Superior temporal gyrus (tissue), 1 donor: ENCODE measurements around the gene LUC7L2.
A peak's percentile ranks its signal among the peaks of the same experiment; 100 is the strongest.
"Not testable (repeated sequence)": the region's sequence is repeated elsewhere in the genome, so short reads cannot be mapped to it uniquely, and the experiment has no call there.

Source experiments
- DNase-seq: peaks from one replicate; pipeline ENCODE4 v3.0.0-alpha.2; 2016; ENCODE audit errors: extremely low spot score

LUC7L2 gene, protein sequence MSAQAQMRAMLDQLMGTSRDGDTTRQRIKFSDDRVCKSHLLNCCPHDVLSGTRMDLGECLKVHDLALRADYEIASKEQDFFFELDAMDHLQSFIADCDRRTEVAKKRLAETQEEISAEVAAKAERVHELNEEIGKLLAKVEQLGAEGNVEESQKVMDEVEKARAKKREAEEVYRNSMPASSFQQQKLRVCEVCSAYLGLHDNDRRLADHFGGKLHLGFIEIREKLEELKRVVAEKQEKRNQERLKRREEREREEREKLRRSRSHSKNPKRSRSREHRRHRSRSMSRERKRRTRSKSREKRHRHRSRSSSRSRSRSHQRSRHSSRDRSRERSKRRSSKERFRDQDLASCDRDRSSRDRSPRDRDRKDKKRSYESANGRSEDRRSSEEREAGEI

DNA sequence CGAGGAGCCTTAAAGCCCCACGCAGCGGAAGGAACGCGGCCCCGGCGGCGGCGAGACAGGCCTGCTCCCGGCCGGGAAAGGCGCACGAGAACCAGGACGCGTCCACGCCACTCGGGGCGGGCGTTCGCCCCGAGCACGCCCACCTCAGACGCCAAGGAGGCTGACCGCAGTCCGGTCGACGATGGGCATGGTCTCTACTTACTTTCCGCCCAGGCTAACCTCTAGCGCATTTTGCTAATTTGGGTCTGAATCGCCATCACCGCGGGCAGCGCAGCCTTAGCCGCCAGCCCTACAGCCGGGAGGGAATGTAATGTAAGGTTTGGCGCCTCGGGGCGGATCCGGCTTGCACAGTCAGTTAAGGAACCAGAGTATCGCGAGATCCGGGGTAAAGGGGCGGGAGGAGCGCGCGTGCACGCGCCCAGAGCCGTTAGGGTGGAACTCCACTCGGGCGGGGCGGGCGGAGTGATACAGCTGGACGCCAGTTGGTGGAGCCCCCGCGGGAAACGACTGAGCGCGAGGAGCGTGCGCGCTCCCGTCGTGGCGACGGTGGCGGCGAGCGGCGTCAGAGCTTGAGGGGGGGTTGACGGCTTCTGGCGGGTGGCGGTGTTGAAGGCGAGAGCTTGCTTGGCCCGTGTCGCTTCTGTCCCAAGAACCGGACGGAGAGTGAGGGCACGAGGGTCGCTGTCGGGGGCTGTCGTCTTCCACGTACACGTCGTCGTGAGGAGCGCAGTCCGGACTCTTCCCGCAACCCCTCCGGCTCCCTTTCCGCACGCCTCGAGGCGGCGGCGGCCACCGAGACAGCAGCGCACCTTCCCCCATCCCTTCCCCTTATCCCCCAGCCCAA is at the start of gene LUC7L2:
TSS of gene LUC7L2 (plus strand) at position 529 of the 844 bp plus-strand sequence. CDS start 368 bp downstream, outside the sequence.
- peak; percentile 98 for DNase-seq

DNA sequence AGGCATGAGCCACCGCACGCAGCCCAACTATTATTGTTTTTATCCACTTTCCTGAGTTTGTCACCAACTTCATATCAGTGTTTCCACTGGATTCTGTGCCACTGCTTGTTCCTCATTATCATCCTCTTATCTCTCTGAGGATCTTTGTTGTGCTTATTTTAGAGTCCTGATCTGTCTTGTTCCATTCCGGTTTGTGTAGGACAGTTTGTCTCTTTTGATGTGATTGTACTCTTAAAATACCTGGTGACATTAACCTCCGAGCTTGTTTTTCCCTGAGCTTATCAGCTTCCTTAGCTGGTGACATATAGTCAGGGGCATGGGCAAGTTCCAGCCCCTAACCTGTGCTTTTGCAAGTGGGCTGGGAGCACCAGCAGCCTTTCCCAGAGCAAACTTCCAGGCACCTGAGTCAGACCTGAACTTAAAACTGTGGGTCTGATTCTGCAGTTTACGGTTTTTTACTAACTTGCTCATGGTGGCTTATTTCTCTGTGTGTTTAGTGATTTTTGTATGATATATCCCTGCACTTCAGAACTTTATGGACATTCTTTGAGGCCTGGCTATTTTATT is 41.7 kb upstream of the LUC7L2 start:
- no peak for DNase-seq

DNA sequence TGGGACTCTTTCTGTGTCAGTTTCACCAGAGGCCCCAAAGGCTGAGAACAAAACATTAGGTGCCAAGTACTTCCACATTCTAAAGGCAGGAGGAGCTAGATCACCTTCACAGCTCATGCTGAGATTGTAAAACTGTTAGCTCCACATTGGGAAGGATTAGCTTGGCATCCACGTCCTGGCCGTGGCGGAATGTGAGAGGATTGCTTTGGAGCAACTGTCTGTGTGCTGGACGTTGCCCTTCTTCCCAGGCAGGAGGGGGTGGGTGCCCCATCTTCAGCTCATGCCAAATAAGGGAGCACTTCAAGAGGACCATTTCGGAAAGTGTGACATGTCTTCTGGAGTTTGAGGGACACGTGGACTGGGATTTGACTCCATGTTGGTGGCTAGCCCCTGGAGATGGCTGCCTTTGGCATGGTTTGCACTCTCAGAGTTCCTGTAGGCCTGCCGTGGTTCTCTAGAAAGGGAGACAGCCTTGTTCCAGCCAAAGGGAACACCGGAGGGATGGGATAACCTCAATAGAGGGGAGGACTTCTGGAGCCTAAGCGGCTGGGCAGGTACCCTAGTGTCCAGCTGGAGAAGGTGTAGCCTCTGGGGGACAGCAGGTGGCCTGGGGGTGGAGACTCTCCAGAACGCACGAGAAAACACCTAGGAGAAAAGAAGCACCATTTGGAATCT is 38.5 kb upstream of the LUC7L2 start:
- no peak for DNase-seq

DNA sequence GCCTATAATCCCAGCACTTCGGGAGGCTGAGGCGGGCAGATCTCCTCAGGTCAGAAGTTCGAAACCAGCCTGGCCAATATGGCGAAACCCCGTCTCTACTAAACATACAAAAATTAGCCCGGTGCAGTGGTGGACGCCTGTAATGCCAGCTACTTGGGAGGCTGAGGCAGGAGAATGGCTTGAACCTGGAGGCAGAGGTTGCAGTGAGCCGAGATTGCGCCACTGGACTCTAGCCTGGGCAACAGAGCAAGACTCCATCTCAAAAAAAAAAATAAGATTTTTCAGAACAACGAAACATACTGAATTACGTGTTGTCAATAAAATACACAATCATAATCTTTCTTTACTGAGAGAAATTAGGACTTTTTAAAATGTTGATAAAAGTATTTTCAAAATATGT is 35.0 kb upstream of the LUC7L2 start:
- not testable (repeated sequence) for DNase-seq

DNA sequence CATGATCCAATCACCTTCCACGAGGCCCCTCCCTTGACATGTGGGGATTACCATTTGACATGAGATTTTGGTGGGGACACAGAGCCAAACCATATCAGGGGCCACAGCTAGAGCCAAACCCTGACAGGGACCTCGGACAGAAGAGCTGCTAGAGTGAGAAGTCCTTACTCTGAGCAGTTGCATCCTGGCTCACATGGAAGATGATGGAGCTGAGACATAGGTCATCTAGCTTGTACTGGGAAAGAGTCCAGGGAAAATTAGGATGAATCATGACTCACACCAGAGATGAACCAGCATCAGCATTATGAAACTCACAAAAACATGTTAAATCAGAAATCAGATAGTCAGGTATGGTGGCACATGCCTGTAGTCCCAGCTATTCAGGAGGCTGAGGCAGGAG is 31.3 kb upstream of the LUC7L2 start:
- no peak for DNase-seq

DNA sequence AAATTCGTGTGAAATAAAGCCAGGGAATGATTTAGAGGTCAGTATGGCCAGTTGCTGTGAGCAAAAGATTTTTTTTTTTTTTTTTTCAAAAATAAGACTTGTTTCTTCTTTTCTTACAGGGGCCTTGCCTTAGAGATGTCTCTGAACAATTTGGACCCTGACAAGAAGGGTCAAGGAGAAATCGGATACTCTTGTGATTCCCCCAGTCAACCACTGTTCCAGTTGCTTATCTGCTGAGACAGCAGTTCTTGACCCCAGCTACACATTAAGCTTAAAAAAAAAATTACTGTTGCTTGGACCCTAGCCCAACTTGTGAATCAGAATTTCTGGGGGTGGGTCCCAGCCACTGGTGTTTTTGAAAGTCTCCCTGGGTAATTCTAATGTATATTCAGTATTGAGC is 30.6 kb upstream of the LUC7L2 start:
- DNase-seq = no peak

DNA sequence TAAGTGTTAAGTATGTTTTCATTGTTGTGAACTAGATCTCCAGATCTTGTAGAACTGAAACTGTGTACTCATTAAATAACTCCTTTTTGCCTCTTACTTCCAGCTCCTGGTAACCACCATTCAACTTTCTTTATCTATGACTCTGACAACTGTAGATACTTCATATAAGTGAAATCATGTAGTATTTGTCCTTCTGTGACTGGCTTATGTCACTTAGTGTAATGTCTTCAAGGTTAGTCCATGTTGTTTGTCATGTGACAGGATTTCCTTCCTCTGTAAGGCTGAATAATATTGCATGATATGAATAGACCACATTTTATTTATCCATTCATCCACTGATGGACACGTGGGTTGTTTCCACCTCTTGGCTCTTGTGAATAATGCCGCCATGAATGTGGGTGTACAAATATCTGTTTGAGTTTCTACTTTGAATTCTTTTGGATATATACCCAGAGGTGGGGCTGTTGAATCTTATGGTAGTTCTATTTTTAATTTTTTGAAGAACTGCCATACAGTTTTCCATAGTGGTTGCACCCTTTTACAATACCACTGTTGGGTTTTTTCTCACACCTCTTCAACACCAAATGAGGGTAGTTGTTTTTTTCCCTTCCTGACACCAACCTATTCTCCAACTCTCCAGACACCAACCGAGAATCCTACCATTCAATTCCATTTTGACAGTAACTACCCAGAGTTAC is 29.2 kb upstream of the LUC7L2 start:
- no peak for DNase-seq

DNA sequence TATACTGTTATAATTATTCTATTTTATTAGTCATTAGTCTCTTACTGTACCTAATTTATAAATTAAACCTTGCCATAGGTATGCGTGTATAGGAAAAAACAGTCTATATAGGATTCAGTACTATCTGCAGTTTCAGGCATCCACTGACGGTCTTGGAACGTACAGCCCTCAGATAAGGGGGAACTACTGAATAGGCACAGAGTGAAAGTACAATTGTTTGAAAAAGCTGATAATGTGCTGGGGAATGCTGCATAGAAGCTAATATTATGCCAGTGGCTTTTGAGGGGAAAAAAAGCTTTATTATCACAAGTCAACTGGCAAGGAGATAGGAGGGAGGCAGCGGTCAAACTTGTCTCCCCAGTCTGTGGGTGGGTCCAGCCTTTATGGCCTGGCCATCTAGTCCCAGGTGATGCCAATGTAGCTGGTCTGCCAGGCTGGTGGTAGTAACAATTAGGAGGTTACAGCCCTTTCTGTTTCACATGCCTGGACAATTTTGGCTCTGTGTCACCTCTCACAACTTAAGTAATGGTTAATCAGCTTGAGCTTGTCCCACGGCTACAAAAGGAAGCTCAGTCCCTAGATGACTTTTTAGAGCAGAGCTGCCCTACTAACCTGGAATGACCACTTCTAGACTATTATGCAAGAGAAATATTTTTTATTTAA is 26.9 kb upstream of the LUC7L2 start:
- DNase-seq = no peak

DNA sequence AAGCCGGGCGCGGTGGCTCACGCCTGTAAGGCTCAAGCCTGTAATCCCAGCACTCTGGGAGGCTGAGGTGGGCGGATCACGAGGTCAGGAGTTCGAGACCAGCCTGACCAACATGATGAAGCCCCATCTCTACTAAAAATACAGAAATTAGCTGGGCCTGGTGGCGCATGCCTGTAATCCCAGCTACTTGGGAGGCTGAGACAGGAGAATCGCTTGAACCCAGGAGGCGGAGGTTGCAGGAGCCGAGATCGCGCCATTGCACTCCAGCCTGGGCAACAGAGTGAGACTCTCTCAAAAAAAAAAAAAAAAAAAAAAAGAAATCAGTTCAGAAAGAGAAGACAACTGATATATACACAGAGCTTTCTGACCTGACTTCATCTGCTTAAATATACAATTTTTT is 26.3 kb upstream of the LUC7L2 start:
- not testable (repeated sequence) for DNase-seq

DNA sequence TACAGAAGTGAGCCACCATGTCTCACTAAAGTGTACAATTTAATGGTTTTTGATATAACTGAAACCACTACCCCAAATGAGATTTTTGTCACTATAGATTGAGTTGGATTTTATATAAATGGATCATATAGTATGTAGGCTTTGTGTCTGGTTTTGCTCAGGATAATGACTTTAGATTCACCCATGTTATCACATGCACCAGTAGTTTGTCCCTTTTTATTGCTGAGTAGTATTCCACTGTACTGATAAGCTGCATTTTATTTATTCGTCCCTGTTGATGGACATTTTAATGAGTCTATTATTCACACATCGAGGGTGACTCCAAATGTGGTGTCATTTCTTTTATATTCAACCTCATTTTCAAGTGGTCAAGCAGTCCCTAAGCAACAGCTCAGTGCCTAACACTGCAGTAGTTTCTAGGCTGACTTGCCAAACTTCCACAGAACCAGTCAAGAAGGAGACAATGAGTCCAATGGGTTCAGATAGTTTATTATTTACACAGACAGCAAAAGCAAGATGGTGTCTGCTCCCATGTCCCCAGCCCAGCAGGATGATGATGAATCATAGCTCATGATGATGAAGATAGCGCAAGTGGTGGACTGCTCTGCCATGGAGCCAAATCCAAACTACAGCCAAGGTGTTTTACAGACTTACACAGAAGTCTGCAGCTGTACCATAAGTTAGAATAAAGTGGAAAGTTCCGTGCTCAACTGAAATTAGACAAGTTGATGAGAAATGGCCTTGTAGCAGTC is 25.1 kb upstream of the LUC7L2 start:
- DNase-seq = no peak

DNA sequence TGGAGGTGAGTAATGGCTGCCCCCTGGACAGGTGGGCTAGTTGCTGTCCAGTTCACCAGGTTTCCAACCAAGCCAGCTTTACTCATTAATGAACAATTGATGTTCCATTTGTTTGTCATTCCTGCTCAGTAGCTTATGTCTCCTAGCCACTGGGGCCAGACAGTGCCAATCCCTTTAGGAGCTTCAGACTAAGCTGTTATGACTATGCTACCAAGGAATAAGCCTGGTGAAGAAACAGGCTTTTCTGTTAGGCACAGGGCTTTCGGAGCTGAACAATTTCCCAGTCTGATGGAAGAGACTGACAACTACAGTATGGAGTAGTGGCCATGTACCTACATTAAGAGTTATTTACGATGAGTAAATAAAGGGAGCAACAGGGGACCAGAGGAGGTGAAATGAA is 20.7 kb upstream of the LUC7L2 start:
- no peak for DNase-seq

DNA sequence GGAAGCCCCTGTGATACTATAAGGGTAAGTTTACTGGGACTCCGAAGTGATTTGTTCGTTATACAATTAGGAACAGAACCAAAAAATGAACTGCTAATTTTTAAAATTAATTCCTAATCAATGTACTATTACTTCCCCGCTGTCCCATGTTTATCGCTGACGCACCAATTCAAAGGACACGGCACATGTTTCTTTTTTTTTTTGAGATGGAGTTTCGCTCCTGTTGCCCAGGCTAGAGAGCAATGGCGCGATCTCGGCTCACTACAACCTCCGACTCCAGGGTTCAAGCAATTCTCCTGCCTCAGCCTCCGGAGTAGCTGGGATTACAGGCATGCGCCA is 20.0 kb upstream of the LUC7L2 start:
- no peak for DNase-seq

DNA sequence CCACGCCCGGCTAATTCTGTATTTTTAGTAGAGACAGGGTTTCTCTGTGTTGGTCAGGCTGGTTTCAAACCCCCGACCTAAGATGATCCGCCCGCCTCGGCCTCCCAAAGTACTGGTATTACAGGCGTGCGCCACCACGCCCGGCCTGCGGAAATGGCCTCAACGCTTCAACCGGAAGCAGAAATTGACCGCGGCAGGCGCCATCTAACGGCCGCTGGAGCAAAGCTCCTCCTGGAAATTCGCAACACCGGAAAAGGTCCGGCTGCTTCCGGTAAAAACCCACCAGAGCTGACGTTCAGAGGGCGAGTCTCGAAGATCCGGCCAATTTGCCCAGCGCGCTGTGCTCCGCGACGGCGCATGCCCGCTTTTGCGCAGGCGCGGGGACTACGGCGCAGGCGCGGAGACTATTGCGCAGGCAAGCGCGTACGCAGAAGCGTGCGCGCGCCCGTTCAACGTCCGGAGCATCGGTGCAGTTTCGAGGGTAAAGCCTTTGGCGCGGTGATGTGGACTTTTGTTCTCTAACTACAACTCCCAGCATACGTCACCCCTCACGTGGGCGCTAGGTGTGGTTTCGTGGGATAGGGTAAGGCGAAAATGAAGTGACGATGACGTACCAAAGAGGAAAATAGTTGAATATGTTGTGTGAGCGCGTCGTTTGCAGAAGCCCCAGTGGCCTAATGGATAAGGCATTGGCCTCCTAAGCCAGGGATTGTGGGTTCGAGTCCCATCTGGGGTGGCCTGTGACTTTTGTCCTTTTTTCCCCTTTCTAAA is 19.5 kb upstream of the LUC7L2 start:
- peak; percentile 100 for DNase-seq

DNA sequence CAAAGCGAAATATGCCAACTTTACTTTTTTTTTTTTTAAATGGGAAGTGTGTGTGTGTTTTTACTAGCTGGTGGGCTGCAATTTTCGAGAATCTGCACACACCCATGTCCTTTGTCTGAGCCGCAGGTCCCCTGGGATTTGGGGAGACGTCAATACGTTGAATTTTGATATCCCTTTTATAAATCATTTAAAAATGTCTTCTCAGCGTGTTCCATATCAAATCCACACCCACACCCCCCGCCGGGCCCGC is 19.0 kb upstream of the LUC7L2 start:
- no peak for DNase-seq

DNA sequence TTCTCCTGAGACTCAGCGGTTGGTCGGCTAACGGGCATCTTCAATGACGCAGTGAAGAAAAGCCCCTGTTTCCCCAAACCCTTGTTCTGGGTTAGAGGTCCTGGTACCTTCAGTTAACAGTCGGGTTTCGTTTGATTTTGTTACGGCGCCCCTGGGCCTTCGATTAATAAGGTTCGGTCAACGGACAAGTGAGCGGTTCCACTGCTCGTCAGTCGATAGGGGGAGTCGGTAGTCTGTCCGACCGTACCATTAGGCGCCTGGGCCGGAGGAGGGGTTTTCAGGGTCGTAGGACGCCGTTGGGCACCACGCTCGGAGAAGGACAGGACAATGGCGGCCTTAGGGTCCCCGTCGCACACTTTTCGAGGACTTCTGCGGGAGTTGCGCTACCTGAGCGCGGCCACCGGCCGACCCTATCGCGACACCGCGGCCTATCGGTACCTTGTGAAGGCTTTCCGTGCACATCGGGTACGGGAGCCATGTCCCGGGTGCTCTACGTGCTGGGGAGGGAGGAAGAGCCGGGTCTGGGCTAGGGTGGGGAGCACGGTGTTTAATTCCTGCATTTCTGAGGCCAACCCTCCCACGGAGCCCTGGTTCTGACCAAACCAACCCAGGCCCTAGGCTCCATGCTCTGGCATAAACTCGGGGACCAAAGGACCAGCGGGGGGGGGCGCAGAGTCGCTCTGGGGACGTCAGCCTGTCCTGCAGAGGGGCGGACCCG is 18.5 kb upstream of the LUC7L2 start, which contains the start of gene FMC1:
TSS of gene FMC1 (plus strand) at position 280 of the 718 bp plus-strand sequence. CDS start at position 328, 48 bp downstream.
- DNase-seq = peak; percentile 95

DNA sequence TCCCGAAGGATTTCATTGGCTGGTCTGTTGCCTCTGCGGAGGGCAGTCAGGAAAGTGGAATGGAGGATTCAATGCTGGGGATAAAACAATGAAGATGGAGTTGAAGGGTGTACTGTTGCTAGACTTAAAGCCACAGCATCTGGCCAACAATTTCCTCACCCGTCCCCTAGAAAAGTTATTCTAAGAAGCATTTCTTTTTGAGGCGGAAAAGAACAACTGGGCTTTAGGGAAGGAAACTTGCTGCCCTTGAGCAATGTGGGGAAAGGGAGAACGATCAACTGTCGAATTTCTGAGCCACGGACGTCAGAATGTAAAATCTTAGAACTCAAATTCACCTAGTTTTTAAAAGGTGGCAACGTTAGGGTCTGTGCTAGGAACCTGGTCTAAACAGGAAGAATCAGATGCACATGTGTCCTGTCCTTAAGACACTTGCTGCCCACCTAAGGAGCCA is 17.9 kb upstream of the LUC7L2 start:
- DNase-seq = no peak

DNA sequence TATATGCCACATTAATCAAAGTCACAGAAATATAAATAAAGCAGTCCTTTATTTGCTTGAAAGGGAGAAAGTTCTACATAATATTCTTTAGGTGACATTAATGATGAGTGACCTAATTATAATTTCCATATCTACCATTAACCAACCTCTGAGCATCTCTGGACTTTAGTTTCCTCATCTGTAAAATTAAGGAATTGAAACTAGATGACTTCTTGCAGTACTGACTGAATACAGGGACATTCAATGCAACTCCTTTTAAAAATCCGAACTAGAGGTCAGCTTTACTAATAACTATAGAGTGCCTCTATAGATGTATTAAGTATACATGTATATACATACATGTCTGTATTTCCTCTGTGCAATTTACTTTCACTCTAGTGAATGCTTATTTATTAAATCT is 14.7 kb upstream of the LUC7L2 start:
- no peak for DNase-seq

DNA sequence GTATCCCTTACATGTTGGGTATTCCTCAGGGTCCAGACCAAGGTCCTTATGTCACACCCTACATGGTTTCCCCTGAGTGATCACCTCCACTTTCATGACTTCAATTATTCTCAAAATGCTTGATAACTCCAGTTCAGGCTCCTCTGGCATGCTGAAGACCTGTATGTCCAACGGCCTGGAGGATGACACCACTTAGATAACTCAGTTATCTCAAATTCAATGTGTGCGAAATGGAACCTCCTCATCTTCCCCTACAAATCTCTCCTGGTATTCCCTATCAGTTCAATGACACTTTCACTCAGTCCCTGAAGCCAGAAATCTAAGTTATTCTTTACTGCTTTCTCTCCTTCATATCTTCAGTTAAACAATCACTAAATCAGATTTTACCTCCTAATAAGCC is 8.7 kb upstream of the LUC7L2 start:
- no peak for DNase-seq

DNA sequence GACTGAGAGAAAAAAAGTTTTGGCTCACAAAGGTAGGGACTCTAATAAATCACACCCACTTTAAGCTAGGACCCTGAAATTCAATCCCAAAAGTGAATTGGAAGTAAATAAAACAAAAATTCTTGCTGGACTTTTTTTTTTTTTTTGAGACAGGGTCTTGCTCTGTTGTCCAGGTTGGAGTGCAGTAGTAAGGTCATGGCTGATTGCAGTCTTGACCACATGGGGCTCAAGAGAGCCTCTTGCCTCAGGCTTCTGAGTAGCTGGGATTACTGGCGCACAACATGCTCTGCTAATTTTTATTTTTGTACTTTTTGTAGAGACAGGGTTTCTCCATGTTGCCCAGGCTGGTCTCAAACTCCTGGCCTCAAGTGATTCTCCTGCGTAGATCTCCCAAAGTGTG is 5.0 kb upstream of the LUC7L2 start:
- no peak for DNase-seq
